ENCODE data around the gene HYPK.
A peak's percentile ranks its signal among the peaks of the same experiment; 100 is the strongest.

Gene HYPK, protein sequence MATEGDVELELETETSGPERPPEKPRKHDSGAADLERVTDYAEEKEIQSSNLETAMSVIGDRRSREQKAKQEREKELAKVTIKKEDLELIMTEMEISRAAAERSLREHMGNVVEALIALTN

DNA sequence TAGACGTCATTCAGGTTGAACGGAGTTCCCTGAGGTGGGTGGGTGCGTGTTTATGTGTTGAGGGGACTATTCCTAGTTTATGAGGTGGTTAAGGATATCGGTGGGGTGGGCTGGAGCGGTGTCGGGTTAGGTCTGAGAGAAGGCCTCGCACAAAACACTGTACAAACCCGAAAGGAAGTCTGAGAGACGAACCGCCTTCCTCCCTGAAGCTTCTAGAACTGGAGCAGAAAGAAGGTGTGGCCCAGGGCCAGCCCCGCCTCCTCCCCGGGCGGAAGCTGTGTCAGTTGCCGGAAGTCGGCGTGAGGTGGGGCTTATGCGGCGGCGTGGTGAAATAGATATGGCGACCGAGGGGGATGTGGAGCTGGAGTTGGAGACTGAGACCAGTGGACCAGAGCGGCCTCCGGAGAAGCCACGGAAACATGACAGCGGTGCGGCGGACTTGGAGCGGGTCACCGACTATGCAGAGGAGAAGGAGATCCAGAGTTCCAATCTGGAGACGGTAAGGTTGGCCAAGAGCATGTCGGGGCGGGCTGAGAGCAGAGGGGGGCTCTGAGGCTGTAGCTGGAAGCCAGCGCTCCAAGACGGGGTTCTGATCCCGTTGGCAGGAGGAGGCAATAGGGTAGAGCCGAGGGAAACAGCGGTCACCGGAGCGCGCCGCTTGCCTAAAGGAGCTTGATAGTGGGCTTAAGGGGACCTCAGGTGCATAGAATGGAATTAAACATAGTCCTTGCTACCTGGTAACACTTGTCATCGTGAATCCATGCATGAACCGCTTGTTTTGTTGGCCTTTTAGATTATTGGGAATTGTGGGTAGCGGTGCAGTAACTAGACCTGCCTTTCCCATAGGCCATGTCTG is at the start of gene HYPK:
TSS of gene HYPK (plus strand) at position 314 of the 856 bp plus-strand sequence. CDS start at position 338, 24 bp downstream.
- peak within 1 kb of the TSS; percentile 90 for H3K4me2 ChIP-seq (ENCODE audit: low read length)
- H3K27ac ChIP-seq (ENCODE audit: low read depth, low read length), result peak within 1 kb of the TSS; percentile 99
- peaks cover 75% of the 10 kb centered on the region for H3F3A ChIP-seq (ENCODE audit: control insufficient read depth, insufficient read depth)
- H3K9me2 ChIP-seq (replicated peaks; ENCODE audit: control insufficient read depth, low read length), result no peaks in the 10 kb centered on the region
- TF ChIP-seq EZH2phosphoT487 (IDR thresholded peaks at IDR 0.05; ENCODE audit: borderline replicate concordance, low read length), result no peak
- TF ChIP-seq, protein P1, sequence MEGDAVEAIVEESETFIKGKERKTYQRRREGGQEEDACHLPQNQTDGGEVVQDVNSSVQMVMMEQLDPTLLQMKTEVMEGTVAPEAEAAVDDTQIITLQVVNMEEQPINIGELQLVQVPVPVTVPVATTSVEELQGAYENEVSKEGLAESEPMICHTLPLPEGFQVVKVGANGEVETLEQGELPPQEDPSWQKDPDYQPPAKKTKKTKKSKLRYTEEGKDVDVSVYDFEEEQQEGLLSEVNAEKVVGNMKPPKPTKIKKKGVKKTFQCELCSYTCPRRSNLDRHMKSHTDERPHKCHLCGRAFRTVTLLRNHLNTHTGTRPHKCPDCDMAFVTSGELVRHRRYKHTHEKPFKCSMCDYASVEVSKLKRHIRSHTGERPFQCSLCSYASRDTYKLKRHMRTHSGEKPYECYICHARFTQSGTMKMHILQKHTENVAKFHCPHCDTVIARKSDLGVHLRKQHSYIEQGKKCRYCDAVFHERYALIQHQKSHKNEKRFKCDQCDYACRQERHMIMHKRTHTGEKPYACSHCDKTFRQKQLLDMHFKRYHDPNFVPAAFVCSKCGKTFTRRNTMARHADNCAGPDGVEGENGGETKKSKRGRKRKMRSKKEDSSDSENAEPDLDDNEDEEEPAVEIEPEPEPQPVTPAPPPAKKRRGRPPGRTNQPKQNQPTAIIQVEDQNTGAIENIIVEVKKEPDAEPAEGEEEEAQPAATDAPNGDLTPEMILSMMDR (IDR thresholded peaks at IDR 0.05; ENCODE audit: low read depth, low read length, poor library complexity, severe bottlenecking), result no peak
- peaks cover 83% of the 10 kb centered on the region for H3K4me1 ChIP-seq (ENCODE audit: control insufficient read depth, low read length)
- H3K9me3 ChIP-seq (ENCODE audit: control insufficient read depth, insufficient read depth, low read length), result peaks cover 4% of the 10 kb centered on the region; the same call in 1 of the 2 replicates
- H4K20me1 ChIP-seq (ENCODE audit: control insufficient read depth, insufficient read depth, low read depth, low read length), result no peaks in the 10 kb centered on the region
- peaks cover 93% of the 10 kb centered on the region for H3K36me3 ChIP-seq (ENCODE audit: control insufficient read depth, low read length)
- H3K4me3 ChIP-seq (ENCODE audit: low read length), result peak within 1 kb of the TSS; percentile 95
- no peaks in the 10 kb centered on the region for H3K27me3 ChIP-seq (ENCODE audit: control insufficient read depth, low read length)
- H3K79me2 ChIP-seq (ENCODE audit: control insufficient read depth, low read length), result peaks cover 36% of the 10 kb centered on the region

DNA sequence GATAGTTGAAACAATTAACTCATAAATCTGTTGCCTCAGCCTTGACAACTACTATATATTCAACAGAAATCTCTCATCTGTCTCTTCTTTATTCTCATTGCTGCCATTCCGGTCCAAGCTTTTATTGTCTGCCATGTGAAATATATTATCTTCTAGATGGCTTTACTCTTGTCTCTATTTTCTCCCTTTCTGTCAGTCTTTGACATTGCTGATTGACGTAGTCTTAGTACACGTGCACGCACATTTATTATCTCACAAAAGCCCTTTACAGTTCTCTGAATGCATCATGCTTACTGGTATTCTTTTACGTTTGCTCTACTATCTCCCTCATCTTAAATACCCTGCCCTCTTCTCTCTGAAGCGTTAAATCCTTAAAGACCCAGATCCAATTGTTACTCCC is 48.5 kb upstream of the HYPK start:
- H3K79me2 ChIP-seq (ENCODE audit: control insufficient read depth, low read length), result peaks cover 100% of the 10 kb centered on the region
- no peak overlapping the region for H3K27ac ChIP-seq (ENCODE audit: low read depth, low read length)
- TF ChIP-seq, protein P1 (IDR thresholded peaks at IDR 0.05; ENCODE audit: low read depth, low read length, poor library complexity, severe bottlenecking), result no peak
- TF ChIP-seq EZH2phosphoT487 (IDR thresholded peaks at IDR 0.05; ENCODE audit: borderline replicate concordance, low read length), result no peak
- peaks cover 35% of the 10 kb centered on the region for H3K4me1 ChIP-seq (ENCODE audit: control insufficient read depth, low read length)
- H3K4me3 ChIP-seq (ENCODE audit: low read length), result no peak overlapping the region
- no peaks in the 10 kb centered on the region for H3K9me2 ChIP-seq (replicated peaks; ENCODE audit: control insufficient read depth, low read length)
- peaks cover 17% of the 10 kb centered on the region for H3F3A ChIP-seq (ENCODE audit: control insufficient read depth, insufficient read depth)
- H3K9me3 ChIP-seq (ENCODE audit: control insufficient read depth, insufficient read depth, low read length), result no peaks in the 10 kb centered on the region
- peak overlapping the region; percentile 2; the same call in 1 of the 2 replicates for H3K4me2 ChIP-seq (ENCODE audit: low read length)
- H3K27me3 ChIP-seq (ENCODE audit: control insufficient read depth, low read length), result no peaks in the 10 kb centered on the region
- H3K36me3 ChIP-seq (ENCODE audit: control insufficient read depth, low read length), result peaks cover 91% of the 10 kb centered on the region
- peaks cover 37% of the 10 kb centered on the region for H4K20me1 ChIP-seq (ENCODE audit: control insufficient read depth, insufficient read depth, low read depth, low read length)

DNA sequence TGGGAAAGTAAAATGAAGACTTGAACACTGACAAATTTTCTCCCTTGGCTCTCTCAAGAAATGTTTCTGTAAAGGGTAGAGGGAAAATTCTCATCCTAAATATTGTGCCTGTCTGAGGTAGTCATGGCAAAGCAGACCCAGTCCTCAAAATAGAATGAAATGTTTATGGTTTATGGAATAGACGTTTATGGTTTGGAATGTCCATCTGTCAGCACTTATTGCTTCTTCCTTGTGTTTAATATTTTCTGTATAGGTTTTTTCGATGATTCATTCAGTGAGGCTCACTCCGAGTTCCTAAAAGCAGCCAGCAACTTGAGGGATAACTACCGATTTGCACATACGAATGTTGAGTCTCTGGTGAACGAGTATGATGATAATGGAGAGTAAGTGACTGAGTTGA is 37.6 kb upstream of the HYPK start:
- H3K36me3 ChIP-seq (ENCODE audit: control insufficient read depth, low read length), result peaks cover 90% of the 10 kb centered on the region
- TF ChIP-seq EZH2phosphoT487 (IDR thresholded peaks at IDR 0.05; ENCODE audit: borderline replicate concordance, low read length), result no peak
- TF ChIP-seq, protein P1 (IDR thresholded peaks at IDR 0.05; ENCODE audit: low read depth, low read length, poor library complexity, severe bottlenecking), result no peak
- H3K9me3 ChIP-seq (ENCODE audit: control insufficient read depth, insufficient read depth, low read length), result no peaks in the 10 kb centered on the region
- H3K79me2 ChIP-seq (ENCODE audit: control insufficient read depth, low read length), result peaks cover 32% of the 10 kb centered on the region
- H3F3A ChIP-seq (ENCODE audit: control insufficient read depth, insufficient read depth), result peaks cover 50% of the 10 kb centered on the region
- no peak overlapping the region for H3K4me2 ChIP-seq (ENCODE audit: low read length)
- no peaks in the 10 kb centered on the region for H3K27me3 ChIP-seq (ENCODE audit: control insufficient read depth, low read length)
- H3K4me1 ChIP-seq (ENCODE audit: control insufficient read depth, low read length), result no peaks in the 10 kb centered on the region
- H3K4me3 ChIP-seq (ENCODE audit: low read length), result no peak overlapping the region
- no peak overlapping the region for H3K27ac ChIP-seq (ENCODE audit: low read depth, low read length)
- no peaks in the 10 kb centered on the region for H3K9me2 ChIP-seq (replicated peaks; ENCODE audit: control insufficient read depth, low read length)
- H4K20me1 ChIP-seq (ENCODE audit: control insufficient read depth, insufficient read depth, low read depth, low read length), result peaks cover 3% of the 10 kb centered on the region; the same call in 1 of the 2 replicates
